Measurements from ENCODE around the gene TCHHL1.

TCHHL1 gene

GRCh38 chr1:152048416-152049009, 40.4 kb downstream of the TCHHL1 start:
- peak overlapping the region; percentile 85 for H3K27ac ChIP-seq
- H3K4me1 ChIP-seq (ENCODE audit: low read depth, poor library complexity, severe bottlenecking) = peaks cover 37% of the 10 kb centered on the region
- H2AFZ ChIP-seq (ENCODE audit: low read depth) = peak overlapping the region; percentile 66
- H3K9ac ChIP-seq = peak overlapping the region; percentile 67
- no peaks in the 10 kb centered on the region for H3K79me2 ChIP-seq (ENCODE audit: insufficient read depth, low read depth)
- no peaks in the 10 kb centered on the region for H3K36me3 ChIP-seq (ENCODE audit: insufficient read depth)
- TF ChIP-seq CTCF (conservative IDR thresholded peaks at IDR 0.05; ENCODE audit: low read depth, low read length) = no peak
- no peaks in the 10 kb centered on the region for H4K20me1 ChIP-seq (ENCODE audit: insufficient read depth)
- peak overlapping the region; percentile 79 for H3K4me2 ChIP-seq
- H3K27me3 ChIP-seq (ENCODE audit: insufficient read depth, low read depth) = no peaks in the 10 kb centered on the region
- peak overlapping the region; percentile 86 for H3K4me3 ChIP-seq (IDR thresholded peaks at IDR 0.05; ENCODE audit: insufficient read depth, low read depth, low read length)

- Histone ChIP-seq H3K4me3 (IDR thresholded peaks at IDR 0.05; ENCODE audit: insufficient read depth, low read depth, low read length) (peak overlapping the region; percentile 92), H2AFZ (ENCODE audit: low read depth) (peak overlapping the region; percentile 66), H3K4me2 (peak overlapping the region; percentile 79), H3K27me3 (ENCODE audit: insufficient read depth, low read depth) (no peaks in the 10 kb centered on the region), H3K9ac (peak overlapping the region; percentile 67), H3K79me2 (ENCODE audit: insufficient read depth, low read depth) (no peaks in the 10 kb centered on the region), H3K36me3 (ENCODE audit: insufficient read depth) (no peaks in the 10 kb centered on the region), H3K4me1 (ENCODE audit: low read depth, poor library complexity, severe bottlenecking) (peaks cover 37% of the 10 kb centered on the region), H3K27ac (peak overlapping the region; percentile 85), H4K20me1 (ENCODE audit: insufficient read depth) (no peaks in the 10 kb centered on the region)
- peak; percentile 96 for TF ChIP-seq CTCF (conservative IDR thresholded peaks at IDR 0.05; ENCODE audit: low read depth, low read length)
Observed at GRCh38 chr1:152047730-152048415, 41.0 kb downstream of the TCHHL1 start.

GRCh38 chr1:152047413-152047729, 41.5 kb downstream of the TCHHL1 start:
- no peaks in the 10 kb centered on the region for H3K27me3 ChIP-seq (ENCODE audit: insufficient read depth, low read depth)
- H3K36me3 ChIP-seq (ENCODE audit: insufficient read depth) = no peaks in the 10 kb centered on the region
- H3K79me2 ChIP-seq (ENCODE audit: insufficient read depth, low read depth) = no peaks in the 10 kb centered on the region
- no peaks in the 10 kb centered on the region for H4K20me1 ChIP-seq (ENCODE audit: insufficient read depth)
- peak overlapping the region; percentile 92 for H3K4me3 ChIP-seq (IDR thresholded peaks at IDR 0.05; ENCODE audit: insufficient read depth, low read depth, low read length)
- peak overlapping the region; percentile 66 for H2AFZ ChIP-seq (ENCODE audit: low read depth)
- H3K27ac ChIP-seq = peak overlapping the region; percentile 85
- H3K4me2 ChIP-seq = peak overlapping the region; percentile 79
- peaks cover 37% of the 10 kb centered on the region for H3K4me1 ChIP-seq (ENCODE audit: low read depth, poor library complexity, severe bottlenecking)
- TF ChIP-seq CTCF (conservative IDR thresholded peaks at IDR 0.05; ENCODE audit: low read depth, low read length) = no peak
- H3K9ac ChIP-seq = peak overlapping the region; percentile 67

- H3K4me1 ChIP-seq (ENCODE audit: low read depth, poor library complexity, severe bottlenecking) = peaks cover 44% of the 10 kb centered on the region
- H3K36me3 ChIP-seq (ENCODE audit: insufficient read depth) = no peaks in the 10 kb centered on the region
Observed at GRCh38 chr1:152044386-152044785, 44.5 kb downstream of the TCHHL1 start.

More at GRCh38 chr1:152044386-152044785, 44.5 kb downstream of the TCHHL1 start:
- no peak overlapping the region for H3K4me2 ChIP-seq
- H4K20me1 ChIP-seq (ENCODE audit: insufficient read depth) = no peaks in the 10 kb centered on the region
- H3K79me2 ChIP-seq (ENCODE audit: insufficient read depth, low read depth) = no peaks in the 10 kb centered on the region
- no peak overlapping the region for H3K27ac ChIP-seq
- no peak for TF ChIP-seq CTCF (conservative IDR thresholded peaks at IDR 0.05; ENCODE audit: low read depth, low read length)
- H3K27me3 ChIP-seq (ENCODE audit: insufficient read depth, low read depth) = no peaks in the 10 kb centered on the region
- no peak overlapping the region for H3K9ac ChIP-seq
- no peak overlapping the region for H2AFZ ChIP-seq (ENCODE audit: low read depth)
- H3K4me3 ChIP-seq (IDR thresholded peaks at IDR 0.05; ENCODE audit: insufficient read depth, low read depth, low read length) = no peak overlapping the region
